ENCODE measurements around the gene RNF34. TPM values are rescaled to one million over a fixed set of nuclear protein-coding genes. Genes with fewer than 3 reads are reported as not detected.

Gene RNF34
- total RNA-seq, 1 experiment from 2014 or later = 54.1 TPM

GRCh38 chr12:121420109-121420508 lies 20.2 kb downstream of the RNF34 start:
- POLR2A ChIA-PET = no interaction called here
- TF ChIP-seq, protein P1, sequence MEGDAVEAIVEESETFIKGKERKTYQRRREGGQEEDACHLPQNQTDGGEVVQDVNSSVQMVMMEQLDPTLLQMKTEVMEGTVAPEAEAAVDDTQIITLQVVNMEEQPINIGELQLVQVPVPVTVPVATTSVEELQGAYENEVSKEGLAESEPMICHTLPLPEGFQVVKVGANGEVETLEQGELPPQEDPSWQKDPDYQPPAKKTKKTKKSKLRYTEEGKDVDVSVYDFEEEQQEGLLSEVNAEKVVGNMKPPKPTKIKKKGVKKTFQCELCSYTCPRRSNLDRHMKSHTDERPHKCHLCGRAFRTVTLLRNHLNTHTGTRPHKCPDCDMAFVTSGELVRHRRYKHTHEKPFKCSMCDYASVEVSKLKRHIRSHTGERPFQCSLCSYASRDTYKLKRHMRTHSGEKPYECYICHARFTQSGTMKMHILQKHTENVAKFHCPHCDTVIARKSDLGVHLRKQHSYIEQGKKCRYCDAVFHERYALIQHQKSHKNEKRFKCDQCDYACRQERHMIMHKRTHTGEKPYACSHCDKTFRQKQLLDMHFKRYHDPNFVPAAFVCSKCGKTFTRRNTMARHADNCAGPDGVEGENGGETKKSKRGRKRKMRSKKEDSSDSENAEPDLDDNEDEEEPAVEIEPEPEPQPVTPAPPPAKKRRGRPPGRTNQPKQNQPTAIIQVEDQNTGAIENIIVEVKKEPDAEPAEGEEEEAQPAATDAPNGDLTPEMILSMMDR (IDR thresholded peaks at IDR 0.05; ENCODE audit: insufficient read depth in 1 of 2, low read depth in 1 of 2, low read length in 1 of 2, severe bottlenecking in 1 of 2, unreplicated experiment in 1 of 2) = no peak
- Histone ChIP-seq H3K27me3 (replicated peaks; ENCODE audit: control insufficient read depth, insufficient read depth, low read length) (no peaks in the 10 kb centered on the region), H3K4me1 (no peaks in the 10 kb centered on the region), H3K4me3 (ENCODE audit: low read depth, low read length) (no peak overlapping the region), H3K9me3 (no peaks in the 10 kb centered on the region), H3K36me3 (ENCODE audit: control insufficient read depth, insufficient read depth, low read length) (peaks cover 5% of the 10 kb centered on the region; the same call in 1 of the 2 replicates)
- H3K36me3 Mint-ChIP-seq (ENCODE audit: insufficient read depth, unreplicated experiment) = peaks cover 80% of the 10 kb centered on the region
- H3K9me3 Mint-ChIP-seq (ENCODE audit: unreplicated experiment) = no peaks in the 10 kb centered on the region
- no peaks in the 10 kb centered on the region for H3K27me3 Mint-ChIP-seq (ENCODE audit: insufficient read depth, unreplicated experiment)
- H3K27ac Mint-ChIP-seq (ENCODE audit: unreplicated experiment) = no peak overlapping the region
- H3K4me3 Mint-ChIP-seq (ENCODE audit: unreplicated experiment) = no peak overlapping the region
- DNase-seq = no peak
- H3K4me1 Mint-ChIP-seq (ENCODE audit: low read depth, unreplicated experiment) = no peaks in the 10 kb centered on the region
- no TSS peak for BruUV-seq (replicated peaks)
- CTCF ChIA-PET = no interaction called here
- intact Hi-C loops (cut with micrococcal nuclease; ENCODE audit: unreplicated experiment) = no loop called here

DNA sequence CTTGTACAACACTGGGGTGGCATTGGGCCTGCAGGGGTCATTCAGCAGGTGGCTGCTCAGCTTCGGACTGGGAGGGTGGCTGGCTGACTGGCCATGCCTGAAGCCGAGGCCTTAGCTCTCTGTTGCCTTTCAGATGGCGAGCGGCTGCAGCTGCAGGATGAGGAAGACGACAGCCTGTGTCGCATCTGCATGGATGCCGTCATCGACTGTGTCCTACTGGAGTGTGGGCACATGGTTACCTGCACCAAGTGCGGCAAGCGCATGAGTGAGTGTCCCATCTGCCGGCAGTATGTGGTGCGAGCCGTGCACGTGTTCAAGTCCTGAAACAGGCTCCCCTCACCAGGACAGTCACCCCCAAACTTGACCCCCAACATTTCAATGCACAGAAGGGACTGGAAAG lies 23.3 kb downstream of the RNF34 start:
- H3K36me3 ChIP-seq (ENCODE audit: control insufficient read depth, insufficient read depth, low read length) = peaks cover 3% of the 10 kb centered on the region
- TF ChIP-seq, protein P1 (IDR thresholded peaks at IDR 0.05; ENCODE audit: insufficient read depth in 1 of 2, low read depth in 1 of 2, low read length in 1 of 2, severe bottlenecking in 1 of 2, unreplicated experiment in 1 of 2) = no peak
- POLR2A ChIA-PET = no interaction called here

GRCh38 chr12:121423682-121424623 lies 24.0 kb downstream of the RNF34 start:
- ChIA-PET CTCF (interaction anchor here (0.5 to 1.2 kb wide), 3 partner anchors 18 to 79 kb away, joined by 3 read pairs; no protein-coding TSS in a partner anchor), POLR2A (interaction anchor here (0.7 kb wide), 1 partner anchor 127 kb away, joined by 3 read pairs; no protein-coding TSS in a partner anchor)
- Mint-ChIP-seq H3K9me3 (ENCODE audit: unreplicated experiment) (no peaks in the 10 kb centered on the region), H3K4me1 (ENCODE audit: low read depth, unreplicated experiment) (no peaks in the 10 kb centered on the region), H3K4me3 (ENCODE audit: unreplicated experiment) (no peak overlapping the region), H3K36me3 (ENCODE audit: insufficient read depth, unreplicated experiment) (peaks cover 89% of the 10 kb centered on the region), H3K27me3 (ENCODE audit: insufficient read depth, unreplicated experiment) (no peaks in the 10 kb centered on the region), H3K27ac (ENCODE audit: unreplicated experiment) (no peak overlapping the region)
- Histone ChIP-seq H3K27me3 (replicated peaks; ENCODE audit: control insufficient read depth, insufficient read depth, low read length) (no peaks in the 10 kb centered on the region), H3K4me1 (no peaks in the 10 kb centered on the region), H3K36me3 (ENCODE audit: control insufficient read depth, insufficient read depth, low read length) (peaks cover 4% of the 10 kb centered on the region), H3K9me3 (no peaks in the 10 kb centered on the region), H3K4me3 (ENCODE audit: low read depth, low read length) (no peak overlapping the region)
- intact Hi-C loops (cut with micrococcal nuclease; ENCODE audit: unreplicated experiment) = no loop called here
- TSS peak; percentile 29 for BruUV-seq (replicated peaks)
- TF ChIP-seq, protein P1 (IDR thresholded peaks at IDR 0.05; ENCODE audit: insufficient read depth in 1 of 2, low read depth in 1 of 2, low read length in 1 of 2, severe bottlenecking in 1 of 2, unreplicated experiment in 1 of 2) = no peak
- no peak for DNase-seq

More for the DNA sequence above, 23.3 kb downstream of the RNF34 start:
- intact Hi-C loops (cut with micrococcal nuclease; ENCODE audit: unreplicated experiment) = no loop called here
- Mint-ChIP-seq H3K27ac (ENCODE audit: unreplicated experiment) (no peak overlapping the region), H3K9me3 (ENCODE audit: unreplicated experiment) (no peaks in the 10 kb centered on the region), H3K36me3 (ENCODE audit: insufficient read depth, unreplicated experiment) (peaks cover 88% of the 10 kb centered on the region), H3K4me1 (ENCODE audit: low read depth, unreplicated experiment) (no peaks in the 10 kb centered on the region), H3K27me3 (ENCODE audit: insufficient read depth, unreplicated experiment) (no peaks in the 10 kb centered on the region), H3K4me3 (ENCODE audit: unreplicated experiment) (no peak overlapping the region)
- no peak for DNase-seq
- H3K27me3 ChIP-seq (replicated peaks; ENCODE audit: control insufficient read depth, insufficient read depth, low read length) = no peaks in the 10 kb centered on the region
- H3K4me1 ChIP-seq = no peaks in the 10 kb centered on the region
- H3K4me3 ChIP-seq (ENCODE audit: low read depth, low read length) = no peak overlapping the region
- no TSS peak for BruUV-seq (replicated peaks)
- H3K9me3 ChIP-seq = no peaks in the 10 kb centered on the region
- CTCF ChIA-PET = interaction anchor here (0.5 kb wide), 1 partner anchor 80 kb away, joined by 3 read pairs; no protein-coding TSS in a partner anchor
